ENCODE results near the gene ZNF711. TPM values are rescaled to one million over a fixed set of nuclear protein-coding genes. Genes with fewer than 3 reads are reported as not detected.
A peak's percentile ranks its signal among the peaks of the same experiment; 100 is the strongest.
"Not testable (repeated sequence)": the region's sequence is repeated elsewhere in the genome, so short reads cannot be mapped to it uniquely, and the experiment has no call there.

ZNF711 gene
- total RNA-seq, 4 donors from 2014 or later = 2.6 to 6.8 (median 4.0) TPM

- no peak overlapping the region for H3K27ac ChIP-seq
- no peak for DNase-seq (ENCODE audit: low spot score in 2 of 2)
- no peaks in the 10 kb centered on the region for H3K4me1 ChIP-seq
- no peaks in the 10 kb centered on the region for H3K27me3 ChIP-seq
- TF ChIP-seq POLR2A (IDR thresholded peaks at IDR 0.05) (no peak), POLR2AphosphoS5 (IDR thresholded peaks at IDR 0.05) (no peak), CTCF (IDR thresholded peaks at IDR 0.05) (no peak)
- 38% methylated on average over 1 of the region's 1 CpG for WGBS
- no peaks in the 10 kb centered on the region for H3K9me3 ChIP-seq
- no peaks in the 10 kb centered on the region for H3K36me3 ChIP-seq
- H3K4me3 ChIP-seq = no peak overlapping the region
Observed at GRCh38 chrX:85221361-85221760, 22.4 kb upstream of the ZNF711 start.

GRCh38 chrX:85223359-85223758, 20.4 kb upstream of the ZNF711 start:
- no peaks in the 10 kb centered on the region for H3K4me1 ChIP-seq
- no peak overlapping the region for H3K4me3 ChIP-seq
- H3K36me3 ChIP-seq = no peaks in the 10 kb centered on the region
- WGBS = 56% methylated on average over 2 of the region's 2 CpGs
- H3K9me3 ChIP-seq = no peaks in the 10 kb centered on the region
- TF ChIP-seq EP300 (IDR thresholded peaks at IDR 0.05) (no peak), POLR2AphosphoS5 (IDR thresholded peaks at IDR 0.05) (no peak), POLR2A (IDR thresholded peaks at IDR 0.05) (no peak), CTCF (IDR thresholded peaks at IDR 0.05) (no peak)
- H3K27ac ChIP-seq = no peak overlapping the region
- DNase-seq (ENCODE audit: low spot score in 2 of 2) = no peak
- no peaks in the 10 kb centered on the region for H3K27me3 ChIP-seq

- no peaks in the 10 kb centered on the region for H3K36me3 ChIP-seq
- TF ChIP-seq POLR2AphosphoS5 (IDR thresholded peaks at IDR 0.05) (no peak), CTCF (IDR thresholded peaks at IDR 0.05) (no peak), EP300 (IDR thresholded peaks at IDR 0.05) (no peak), POLR2A (IDR thresholded peaks at IDR 0.05) (no peak)
- H3K4me1 ChIP-seq = no peaks in the 10 kb centered on the region
- H3K27me3 ChIP-seq = no peaks in the 10 kb centered on the region
- H3K4me3 ChIP-seq = peak overlapping the region; percentile 59
- 48% methylated on average over 2 of the region's 2 CpGs for WGBS
- DNase-seq (ENCODE audit: low spot score in 2 of 2) = no peak
- no peak overlapping the region for H3K27ac ChIP-seq
- no peaks in the 10 kb centered on the region for H3K9me3 ChIP-seq
Observed at GRCh38 chrX:85243155-85243554, 636 bp upstream of the ZNF711 start.

- Histone ChIP-seq H3K27me3 (no peaks in the 10 kb centered on the region), H3K4me3 (peak overlapping the region; percentile 59), H3K4me1 (no peaks in the 10 kb centered on the region), H3K9me3 (no peaks in the 10 kb centered on the region), H3K27ac (peak overlapping the region; percentile 65), H3K36me3 (no peaks in the 10 kb centered on the region)
- no peak for DNase-seq (ENCODE audit: low spot score in 2 of 2)
- no peak for TF ChIP-seq EP300 (IDR thresholded peaks at IDR 0.05)
- WGBS = 39% methylated on average over 42 of the region's 42 CpGs
Observed at GRCh38 chrX:85244450-85245211, 840 bp downstream of the ZNF711 start.

GRCh38 chrX:85285286-85285685, 41.5 kb downstream of the ZNF711 start:
- H3K9me3 ChIP-seq; H3K27ac ChIP-seq; H3K4me3 ChIP-seq; H3K4me1 ChIP-seq; H3K36me3 ChIP-seq; H3K27me3 ChIP-seq; DNase-seq (ENCODE audit: low spot score in 2 of 2): not testable (repeated sequence)
- 87% methylated on average over 6 of the region's 6 CpGs for WGBS

GRCh38 chrX:85288992-85289723, 45.4 kb downstream of the ZNF711 start:
- TF ChIP-seq POLR2A (IDR thresholded peaks at IDR 0.05) (no peak), EP300 (IDR thresholded peaks at IDR 0.05) (no peak), POLR2AphosphoS5 (IDR thresholded peaks at IDR 0.05) (no peak), CTCF (IDR thresholded peaks at IDR 0.05) (no peak)
- Histone ChIP-seq H3K36me3 (no peaks in the 10 kb centered on the region), H3K27ac (no peak overlapping the region), H3K9me3 (no peaks in the 10 kb centered on the region), H3K27me3 (no peaks in the 10 kb centered on the region), H3K4me3 (no peak overlapping the region), H3K4me1 (no peaks in the 10 kb centered on the region)
- no peak for DNase-seq (ENCODE audit: low spot score in 2 of 2)
- WGBS = 79% methylated on average over 7 of the region's 7 CpGs
